Brain pericyte (primary cell): ENCODE measurements around the gene MOB3A.
"Not testable (repeated sequence)": the region's sequence is repeated elsewhere in the genome, so short reads cannot be mapped to it uniquely, and the experiment has no call there.

Experiments used
- DNase-seq: peaks from one replicate; pipeline ENCODE4 v3.0.0-alpha.2; 2012; ENCODE audit warnings: low read depth, low spot score

The MOB3A gene

DNA sequence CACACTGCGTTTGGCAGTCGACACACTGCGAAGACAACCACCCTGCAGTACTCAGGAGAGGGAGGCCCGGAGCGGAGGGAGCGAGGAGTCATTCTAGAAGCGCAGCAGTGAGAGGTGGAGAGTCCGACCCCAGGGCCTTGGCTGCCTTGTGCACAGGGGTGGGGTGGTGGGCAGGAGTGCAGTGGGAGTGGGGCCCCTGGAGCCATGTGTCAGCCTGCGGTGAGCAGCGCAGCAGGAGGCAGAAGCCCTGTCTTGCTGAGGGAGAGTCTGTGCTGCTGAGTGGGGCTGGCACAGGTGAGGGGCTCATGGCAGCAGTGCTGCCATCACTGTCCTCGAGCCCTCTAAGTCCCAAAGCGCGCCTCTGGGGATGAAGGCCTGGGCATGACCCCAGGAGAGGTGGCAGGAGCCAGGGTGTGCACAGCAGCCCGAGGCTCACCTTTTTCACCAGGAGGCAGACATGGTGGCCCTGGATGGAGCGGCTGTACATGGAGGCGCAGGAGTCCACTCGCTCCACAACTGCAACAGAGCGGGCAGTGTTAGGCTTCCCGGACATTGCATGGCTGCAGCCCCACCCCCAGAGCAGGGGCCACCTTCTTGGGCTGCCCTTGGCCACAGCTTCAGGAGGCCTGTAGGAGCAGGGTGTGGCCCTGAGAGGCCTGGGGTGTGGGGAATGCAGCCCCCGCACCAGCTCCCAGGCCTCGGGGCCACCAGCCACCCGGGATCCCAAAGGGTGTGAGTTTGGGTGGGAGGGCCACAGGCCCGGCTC lies 12.3 kb upstream of the MOB3A start:
- DNase-seq: no peak

- DNase-seq: no peak
Measured at GRCh38 chr19:2103045-2103707, 7.0 kb upstream of the MOB3A start.

GRCh38 chr19:2101417-2102335 lies 5.5 kb upstream of the MOB3A start:
- DNase-seq: no peak

- DNase-seq: no peak
Measured at GRCh38 chr19:2100719-2101061, 4.6 kb upstream of the MOB3A start.

DNA sequence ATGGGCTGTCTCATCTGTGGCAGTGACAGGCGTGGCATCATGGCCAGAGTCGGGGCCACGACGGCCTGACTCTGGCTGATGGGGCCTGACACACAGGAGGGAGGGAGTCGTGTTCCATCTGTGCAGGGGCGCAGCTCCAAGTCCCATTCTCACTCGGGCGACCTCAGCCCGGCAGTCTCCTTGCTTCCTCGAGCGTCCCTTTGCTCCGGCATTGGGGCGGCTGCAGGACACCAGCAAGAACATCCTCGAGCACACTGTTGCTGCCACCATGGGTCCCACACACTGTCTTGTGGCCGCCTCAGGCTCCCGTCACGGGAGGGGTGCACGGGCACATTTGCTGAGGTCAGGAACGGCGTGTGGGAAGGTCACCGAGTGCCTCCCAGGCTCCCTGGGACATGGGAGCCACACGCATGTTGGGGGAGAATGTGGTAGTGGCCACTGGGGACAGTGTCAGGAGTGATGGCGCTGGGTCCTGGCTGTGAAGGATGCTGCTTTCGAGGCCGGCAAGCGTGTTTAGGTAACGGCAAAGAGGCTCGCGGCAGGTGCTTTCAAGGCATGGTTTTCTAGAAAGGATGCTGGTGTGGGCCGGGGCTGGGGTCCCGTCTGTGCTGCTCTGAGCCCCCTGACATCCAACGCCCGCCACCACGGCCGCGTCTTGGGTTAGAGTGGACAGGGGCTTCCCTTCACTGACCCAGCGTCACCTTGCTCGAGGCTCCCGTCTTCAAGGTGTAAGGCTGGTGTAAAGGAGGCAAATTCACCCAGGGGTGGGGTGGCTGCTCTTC lies 4.0 kb upstream of the MOB3A start:
- DNase-seq: no peak

- DNase-seq: no peak
Measured at GRCh38 chr19:2099054-2099501, 3.0 kb upstream of the MOB3A start.

DNA sequence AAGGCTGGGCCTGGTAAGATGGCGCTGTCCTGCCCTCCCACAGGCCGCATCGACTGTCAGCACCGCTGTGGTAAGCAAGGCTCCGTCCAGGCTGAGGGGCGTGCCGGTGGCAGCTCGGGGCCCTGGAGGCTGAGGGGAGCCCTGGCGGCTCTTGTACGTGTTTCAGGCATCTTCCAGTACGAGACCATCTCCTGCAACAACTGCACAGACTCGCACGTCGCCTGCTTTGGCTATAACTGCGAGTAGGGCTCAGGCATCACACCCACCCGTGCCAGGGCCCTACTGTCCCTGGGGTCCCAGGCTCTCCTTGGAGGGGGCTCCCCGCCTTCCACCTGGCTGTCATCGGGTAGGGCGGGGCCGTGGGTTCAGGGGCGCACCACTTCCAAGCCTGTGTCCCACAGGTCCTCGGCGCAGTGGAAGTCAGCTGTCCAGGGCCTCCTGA lies 1.8 kb upstream of the MOB3A start:
- DNase-seq: no peak

GRCh38 chr19:2097203-2097885 lies 1.2 kb upstream of the MOB3A start:
- DNase-seq: no peak

- peak; percentile 91 for DNase-seq
Measured at GRCh38 chr19:2096480-2097202, 515 bp upstream of the MOB3A start, which contains the start of gene IZUMO4. Gene IZUMO4, plus strand, starts transcription at chr19:2096915. Its CDS starts 31 bp downstream, at chr19:2096946.

GRCh38 chr19:2091926-2092525 lies 4.1 kb downstream of the MOB3A start:
- DNase-seq: not testable (repeated sequence)

GRCh38 chr19:2089727-2090053 lies 6.4 kb downstream of the MOB3A start:
- DNase-seq: no peak

- DNase-seq: no peak
Measured at GRCh38 chr19:2089001-2089711, 7.0 kb downstream of the MOB3A start.

GRCh38 chr19:2087621-2088100 lies 8.5 kb downstream of the MOB3A start:
- no peak for DNase-seq

- DNase-seq: not testable (repeated sequence)
Measured at GRCh38 chr19:2086695-2087620, 9.2 kb downstream of the MOB3A start.

- DNase-seq: no peak
Measured at GRCh38 chr19:2084993-2085720, 11.0 kb downstream of the MOB3A start.

DNA sequence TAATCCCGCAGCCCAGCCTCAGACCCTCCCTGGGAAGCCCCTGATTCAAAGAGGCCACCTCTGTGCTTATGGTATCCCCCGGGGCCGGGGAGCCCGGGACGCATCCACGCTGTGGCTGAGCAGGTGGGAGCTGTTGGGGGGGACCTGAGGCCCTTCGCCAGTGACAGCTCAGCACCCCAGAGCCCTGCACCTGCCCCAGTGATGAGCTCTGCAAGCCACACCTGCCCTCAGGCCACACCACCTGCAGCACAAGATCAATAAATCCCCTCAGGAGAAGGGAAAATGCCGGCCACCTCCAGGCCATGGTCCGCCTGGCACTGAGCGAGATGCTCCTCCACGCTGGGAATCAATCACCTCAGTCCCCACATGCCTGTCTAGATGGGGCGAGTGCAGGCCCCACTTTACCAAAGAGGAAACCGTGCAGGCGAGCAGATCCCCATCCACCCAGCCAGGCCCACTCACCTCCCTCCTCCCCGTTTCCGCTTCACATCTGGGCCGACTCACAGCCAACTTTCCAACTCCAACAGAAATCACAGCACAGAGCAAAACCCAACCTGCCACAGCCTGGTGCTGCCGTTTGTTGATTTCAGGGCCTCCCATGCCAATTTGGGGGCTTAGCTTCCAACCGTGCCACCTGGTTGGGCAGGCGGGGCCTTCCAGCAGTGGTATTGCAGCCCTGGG lies 12.8 kb downstream of the MOB3A start:
- DNase-seq: no peak
